ENCODE results near the gene KIFAP3. TPM values are rescaled to one million over a fixed set of nuclear protein-coding genes. Genes with fewer than 3 reads are reported as not detected.

KIFAP3 gene
- total RNA-seq, 2 experiments from 2014 or later = 10.5 to 12.5 TPM

DNA sequence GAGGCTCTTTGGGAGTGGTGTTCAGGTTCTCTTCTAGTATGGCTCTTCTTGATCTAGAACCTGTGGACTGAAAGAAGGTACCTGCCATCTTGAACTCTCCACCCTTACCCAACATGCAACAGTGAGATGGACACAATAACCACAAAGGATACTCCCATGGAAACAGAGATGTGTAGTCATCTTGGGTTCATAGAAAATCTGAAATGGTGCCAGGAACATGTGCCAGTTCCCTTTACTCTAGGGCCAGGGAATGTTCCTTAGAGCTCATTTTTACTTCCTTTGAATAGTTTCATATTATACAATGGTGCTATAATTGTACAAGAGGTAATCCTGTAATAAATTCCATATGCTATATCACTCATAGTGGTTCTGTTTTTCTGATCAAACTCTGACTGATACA, 167.6 kb downstream of the KIFAP3 start:
- no peak for DNase-seq (ENCODE audit: low spot score)
- no peaks in the 10 kb centered on the region for H4K20me1 ChIP-seq (ENCODE audit: insufficient read depth, low read length)
- H3K27ac ChIP-seq (ENCODE audit: low read depth, low read length, poor library complexity, severe bottlenecking) = no peak overlapping the region
- no TSS peak for BruUV-seq (replicated peaks)
- ChIA-PET POLR2A (interaction anchor here (0.6 to 1.3 kb wide), 3 partner anchors 12 to 146 kb away, joined by 3 to 9 read pairs (median 3); partner anchors contain the start of gene SCYL3), CTCF (ENCODE audit: unreplicated experiment) (no interaction called here)
- no peak overlapping the region for H2AFZ ChIP-seq (ENCODE audit: low read length)
- H3K9me2 ChIP-seq (ENCODE audit: insufficient read depth, low read length) = no peaks in the 10 kb centered on the region
- intact Hi-C loops (cut with micrococcal nuclease; ENCODE audit: unreplicated experiment) = no loop called here
- no peak for TF ChIP-seq EZH2phosphoT487 (IDR thresholded peaks at IDR 0.05; ENCODE audit: borderline replicate concordance, low read depth, low read length)
- TF ChIP-seq, protein P1, sequence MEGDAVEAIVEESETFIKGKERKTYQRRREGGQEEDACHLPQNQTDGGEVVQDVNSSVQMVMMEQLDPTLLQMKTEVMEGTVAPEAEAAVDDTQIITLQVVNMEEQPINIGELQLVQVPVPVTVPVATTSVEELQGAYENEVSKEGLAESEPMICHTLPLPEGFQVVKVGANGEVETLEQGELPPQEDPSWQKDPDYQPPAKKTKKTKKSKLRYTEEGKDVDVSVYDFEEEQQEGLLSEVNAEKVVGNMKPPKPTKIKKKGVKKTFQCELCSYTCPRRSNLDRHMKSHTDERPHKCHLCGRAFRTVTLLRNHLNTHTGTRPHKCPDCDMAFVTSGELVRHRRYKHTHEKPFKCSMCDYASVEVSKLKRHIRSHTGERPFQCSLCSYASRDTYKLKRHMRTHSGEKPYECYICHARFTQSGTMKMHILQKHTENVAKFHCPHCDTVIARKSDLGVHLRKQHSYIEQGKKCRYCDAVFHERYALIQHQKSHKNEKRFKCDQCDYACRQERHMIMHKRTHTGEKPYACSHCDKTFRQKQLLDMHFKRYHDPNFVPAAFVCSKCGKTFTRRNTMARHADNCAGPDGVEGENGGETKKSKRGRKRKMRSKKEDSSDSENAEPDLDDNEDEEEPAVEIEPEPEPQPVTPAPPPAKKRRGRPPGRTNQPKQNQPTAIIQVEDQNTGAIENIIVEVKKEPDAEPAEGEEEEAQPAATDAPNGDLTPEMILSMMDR (conservative IDR thresholded peaks at IDR 0.05; ENCODE audit: low read length) = no peak
- H3K79me2 ChIP-seq (ENCODE audit: insufficient read depth, low read depth, low read length) = no peaks in the 10 kb centered on the region
- no peaks in the 10 kb centered on the region for H3K4me1 ChIP-seq (ENCODE audit: insufficient read depth, low read length, poor library complexity, severe bottlenecking)
- no peaks in the 10 kb centered on the region for H3K36me3 ChIP-seq (ENCODE audit: insufficient read depth, low read length)
- H3K4me2 ChIP-seq (ENCODE audit: low read length) = no peak overlapping the region
- H3K4me3 ChIP-seq (ENCODE audit: low read depth, low read length, poor library complexity, severe bottlenecking) = no peak overlapping the region
- no peaks in the 10 kb centered on the region for H3K9me3 ChIP-seq (ENCODE audit: low read length)

DNA sequence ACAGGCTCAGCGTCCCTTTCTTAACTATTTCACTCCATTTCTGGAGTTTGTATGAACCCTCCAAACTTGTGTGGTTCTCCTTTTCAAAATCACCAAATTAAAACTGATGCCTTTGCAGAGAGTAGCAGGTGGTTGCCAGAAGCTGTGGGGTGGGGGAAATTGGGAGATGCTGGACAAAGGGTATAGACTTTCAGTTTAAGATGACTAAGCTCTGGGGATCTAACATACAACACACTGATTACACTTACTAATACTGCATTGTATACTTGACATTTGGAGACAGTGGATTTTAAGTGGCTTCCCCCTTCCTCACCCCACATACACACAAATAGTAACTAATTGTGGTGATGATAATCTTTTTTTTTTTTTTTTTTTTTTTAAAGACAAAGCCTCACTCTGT, 169.7 kb downstream of the KIFAP3 start:
- Histone ChIP-seq H3K4me1 (ENCODE audit: insufficient read depth, low read length, poor library complexity, severe bottlenecking) (no peaks in the 10 kb centered on the region), H4K20me1 (ENCODE audit: insufficient read depth, low read length) (no peaks in the 10 kb centered on the region), H3K4me2 (ENCODE audit: low read length) (no peak overlapping the region), H3K36me3 (ENCODE audit: insufficient read depth, low read length) (no peaks in the 10 kb centered on the region), H3K4me3 (ENCODE audit: low read depth, low read length, poor library complexity, severe bottlenecking) (no peak overlapping the region), H2AFZ (ENCODE audit: low read length) (no peak overlapping the region), H3K9me2 (ENCODE audit: insufficient read depth, low read length) (no peaks in the 10 kb centered on the region), H3K79me2 (ENCODE audit: insufficient read depth, low read depth, low read length) (no peaks in the 10 kb centered on the region), H3K9me3 (ENCODE audit: low read length) (no peaks in the 10 kb centered on the region), H3K27ac (ENCODE audit: low read depth, low read length, poor library complexity, severe bottlenecking) (no peak overlapping the region)
- TF ChIP-seq, protein P1 (conservative IDR thresholded peaks at IDR 0.05; ENCODE audit: low read length) = no peak
- TF ChIP-seq EZH2phosphoT487 (IDR thresholded peaks at IDR 0.05; ENCODE audit: borderline replicate concordance, low read depth, low read length) = no peak
- intact Hi-C loops (cut with micrococcal nuclease; ENCODE audit: unreplicated experiment) = no loop called here
- POLR2A ChIA-PET = no interaction called here
- CTCF ChIA-PET (ENCODE audit: unreplicated experiment) = no interaction called here
- DNase-seq (ENCODE audit: low spot score) = no peak
- no TSS peak for BruUV-seq (replicated peaks)

DNA sequence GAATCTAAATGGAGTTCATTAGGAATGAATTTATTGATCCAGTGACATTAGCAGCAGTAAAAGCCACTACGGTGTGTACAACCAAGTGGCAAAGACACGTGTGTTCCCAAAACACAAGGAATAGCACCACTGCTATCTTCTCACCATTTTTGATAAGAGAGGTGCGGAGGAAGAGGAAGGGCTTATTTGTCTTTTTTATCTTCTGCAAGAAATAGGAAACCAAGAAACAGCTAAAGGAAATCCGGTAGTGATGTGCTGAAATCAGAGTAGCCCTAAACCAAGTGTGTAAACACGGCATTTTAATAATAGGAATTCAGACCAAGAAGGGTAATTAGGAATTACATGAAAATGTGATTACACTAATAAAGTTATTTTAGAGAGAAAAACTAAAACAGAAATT, 171.7 kb downstream of the KIFAP3 start:
- intact Hi-C loops (cut with micrococcal nuclease; ENCODE audit: unreplicated experiment) = no loop called here
- BruUV-seq (replicated peaks) = no TSS peak
- Histone ChIP-seq H3K9me3 (ENCODE audit: low read length) (no peaks in the 10 kb centered on the region), H3K27ac (ENCODE audit: low read depth, low read length, poor library complexity, severe bottlenecking) (no peak overlapping the region), H3K36me3 (ENCODE audit: insufficient read depth, low read length) (no peaks in the 10 kb centered on the region), H2AFZ (ENCODE audit: low read length) (no peak overlapping the region), H3K4me1 (ENCODE audit: insufficient read depth, low read length, poor library complexity, severe bottlenecking) (no peaks in the 10 kb centered on the region), H3K4me2 (ENCODE audit: low read length) (no peak overlapping the region), H3K79me2 (ENCODE audit: insufficient read depth, low read depth, low read length) (no peaks in the 10 kb centered on the region), H3K9me2 (ENCODE audit: insufficient read depth, low read length) (no peaks in the 10 kb centered on the region), H4K20me1 (ENCODE audit: insufficient read depth, low read length) (no peaks in the 10 kb centered on the region), H3K4me3 (ENCODE audit: low read depth, low read length, poor library complexity, severe bottlenecking) (no peak overlapping the region)
- DNase-seq (ENCODE audit: low spot score) = no peak
- POLR2A ChIA-PET = interaction anchor here (2.2 kb wide), 1 partner anchor 10 kb away, joined by 7 read pairs; no protein-coding TSS in a partner anchor
- CTCF ChIA-PET (ENCODE audit: unreplicated experiment) = no interaction called here
- no peak for TF ChIP-seq EZH2phosphoT487 (IDR thresholded peaks at IDR 0.05; ENCODE audit: borderline replicate concordance, low read depth, low read length)
- TF ChIP-seq, protein P1 (conservative IDR thresholded peaks at IDR 0.05; ENCODE audit: low read length) = no peak

All from OCI-LY7 (cell line).